Islet of Langerhans (tissue), 1 donor: Measurements from ENCODE around the gene RHPN2.

ENCODE experiments used
- FAIRE-seq: peaks from one replicate; lab custom pipeline; 2011; peaks lifted over from hg19 to GRCh38; lab: Jason Lieb, UNC

Gene RHPN2

GRCh38 chr19:33064792-33065550 is at the start of gene RHPN2:
Gene RHPN2 (minus strand): TSS chr19:33064888. CDS start chr19:33064852, 36 bp downstream.
- FAIRE-seq: no peak

- no peak for FAIRE-seq
Measured at GRCh38 chr19:33114312-33114711, 49.6 kb upstream of the RHPN2 start.

GRCh38 chr19:33111587-33111986 is 46.9 kb upstream of the RHPN2 start:
- no peak for FAIRE-seq

GRCh38 chr19:33110137-33110910 is 45.6 kb upstream of the RHPN2 start:
- FAIRE-seq: no peak

- FAIRE-seq: no peak
Measured at GRCh38 chr19:33108161-33108560, 43.5 kb upstream of the RHPN2 start.

GRCh38 chr19:33102893-33103292 is 38.2 kb upstream of the RHPN2 start:
- FAIRE-seq: no peak

GRCh38 chr19:33100894-33101644 is 36.4 kb upstream of the RHPN2 start:
- no peak for FAIRE-seq

- no peak for FAIRE-seq
Measured at GRCh38 chr19:33098055-33098534, 33.4 kb upstream of the RHPN2 start.

- no peak for FAIRE-seq
Measured at GRCh38 chr19:33096005-33096404, 31.3 kb upstream of the RHPN2 start.

GRCh38 chr19:33094436-33095067 is 29.9 kb upstream of the RHPN2 start:
- no peak for FAIRE-seq

- no peak for FAIRE-seq
Measured at GRCh38 chr19:33093420-33094210, 28.9 kb upstream of the RHPN2 start.

GRCh38 chr19:33090179-33090578 is 25.5 kb upstream of the RHPN2 start:
- no peak for FAIRE-seq

- no peak for FAIRE-seq
Measured at GRCh38 chr19:33089010-33089409, 24.3 kb upstream of the RHPN2 start.

GRCh38 chr19:33086955-33087354 is 22.3 kb upstream of the RHPN2 start:
- FAIRE-seq: no peak

- FAIRE-seq: no peak
Measured at GRCh38 chr19:33085570-33086128, 21.0 kb upstream of the RHPN2 start.

GRCh38 chr19:33080761-33081681 is 16.3 kb upstream of the RHPN2 start, which contains the start of gene GPATCH1:
Gene GPATCH1 (plus strand): TSS chr19:33081181. CDS start chr19:33081194, 13 bp downstream.
- no peak for FAIRE-seq

GRCh38 chr19:33075519-33075918 is 10.8 kb upstream of the RHPN2 start:
- no peak for FAIRE-seq

- no peak for FAIRE-seq
Measured at GRCh38 chr19:33071887-33072286, 7.2 kb upstream of the RHPN2 start.

- FAIRE-seq: no peak
Measured at GRCh38 chr19:33067121-33067520, 2.4 kb upstream of the RHPN2 start.

- no peak for FAIRE-seq
Measured at GRCh38 chr19:33066543-33066942, 1.9 kb upstream of the RHPN2 start.
